HEK293T (cell line): Measurements from ENCODE around the gene NCKAP5L.

Experiments
- ARNT ChIP-seq: fragments of 450-650 bp; IDR thresholded peaks from 2 replicates; pipeline ENCODE4 v1.6.1; 2017; ENCODE audit warnings: mild to moderate bottlenecking
- BHLHE40 ChIP-seq: fragments of 450-650 bp; IDR thresholded peaks from 2 replicates; pipeline ENCODE4 v1.6.1; 2016; ENCODE audit warnings: mild to moderate bottlenecking, moderate library complexity, borderline replicate concordance
- CTBP1 ChIP-seq: fragments of 450-650 bp; IDR thresholded peaks from 2 replicates; pipeline ENCODE4 v1.6.1; 2016; ENCODE audit warnings: borderline replicate concordance
- ELF4 ChIP-seq: fragments of 450-650 bp; IDR thresholded peaks from 2 replicates; pipeline ENCODE4 v1.6.1; 2017; ENCODE audit warnings: antibody characterized with exemption
- FOXM1 ChIP-seq: fragments of 450-650 bp; IDR thresholded peaks from 2 replicates; pipeline ENCODE4 v1.6.1; 2017; ENCODE audit warnings: mild to moderate bottlenecking, borderline replicate concordance
- HDGF ChIP-seq: fragments of 450-650 bp; IDR thresholded peaks from 2 replicates; pipeline ENCODE4 v1.6.1; 2017; ENCODE audit warnings: antibody characterized with exemption, borderline replicate concordance
- LEF1 ChIP-seq: fragments of 450-650 bp; IDR thresholded peaks from 2 replicates; pipeline ENCODE4 v1.6.1; 2017; ENCODE audit warnings: mild to moderate bottlenecking, borderline replicate concordance
- NFRKB ChIP-seq: fragments of 450-650 bp; IDR thresholded peaks from 2 replicates; pipeline ENCODE4 v1.6.1; 2016; ENCODE audit warnings: mild to moderate bottlenecking, moderate library complexity
- PKNOX1 ChIP-seq: fragments of 450-650 bp; IDR thresholded peaks from 2 replicates; pipeline ENCODE4 v1.6.1; 2016
- SP1 ChIP-seq: fragments of 450-650 bp; IDR thresholded peaks from 2 replicates; pipeline ENCODE4 v1.6.1; 2017
- SUZ12 ChIP-seq: fragments of 450-650 bp; IDR thresholded peaks from 2 replicates; pipeline ENCODE4 v1.6.1; 2016; ENCODE audit warnings: mild to moderate bottlenecking
- TARDBP ChIP-seq: fragments of 450-650 bp; IDR thresholded peaks from 2 replicates; pipeline ENCODE4 v1.6.1; 2016
- ZNF384 ChIP-seq: fragments of 450-650 bp; IDR thresholded peaks from 2 replicates; pipeline ENCODE4 v1.6.1; 2016

GRCh38 chr12:49798934-49799333 is 29.3 kb downstream of the NCKAP5L start:
- no peak for TF ChIP-seq SP1
- TF ChIP-seq BHLHE40: no peak
- no peak for TF ChIP-seq TARDBP
- no peak for TF ChIP-seq ARNT
- TF ChIP-seq FOXM1: no peak
- no peak for TF ChIP-seq ZNF384
- no peak for TF ChIP-seq ELF4
- TF ChIP-seq NFRKB: no peak
- no peak for TF ChIP-seq SUZ12
- no peak for TF ChIP-seq HDGF
- no peak for TF ChIP-seq CTBP1
- no peak for TF ChIP-seq PKNOX1
- TF ChIP-seq LEF1: no peak
